ENCODE results near the gene TMEM192. TPM values are rescaled to one million over a fixed set of nuclear protein-coding genes. Genes with fewer than 3 reads are reported as not detected.

Gene TMEM192
- polyA plus RNA-seq, 2 of the 4 experiments (the other 2 are of a cell fraction), result 8.4 to 19.3 TPM

GRCh38 chr4:165158762-165159161 lies 46.1 kb upstream of the TMEM192 start:
- CTCF ChIA-PET, result no interaction called here
- peaks cover 5% of the 10 kb centered on the region; the same call in 1 of the 3 replicates for H3K9me3 ChIP-seq
- no peak overlapping the region for H3K4me3 ChIP-seq
- FAIRE-seq (no peak), DNase-seq (ENCODE audit: low read depth in 1 of 2, low spot score in 1 of 2) (no peak), ATAC-seq (no peak)
- TF ChIP-seq PHF8 (IDR thresholded peaks at IDR 0.05; ENCODE audit: borderline replicate concordance, low read depth) (no peak), NFE2L2 (conservative IDR thresholded peaks at IDR 0.05; ENCODE audit: low read length) (no peak), TP53 (CRISPR knock-in tag; IDR thresholded peaks at IDR 0.05) (no peak), JUN (IDR thresholded peaks at IDR 0.05) (no peak), HMGXB4 (CRISPR knock-in tag; IDR thresholded peaks at IDR 0.05; ENCODE audit: borderline replicate concordance) (no peak), ZC3H11A (IDR thresholded peaks at IDR 0.05) (no peak), EHF (CRISPR knock-in tag; IDR thresholded peaks at IDR 0.05) (no peak), GATA3 (IDR thresholded peaks at IDR 0.05; ENCODE audit: borderline replicate concordance) (no peak), CBX8 (IDR thresholded peaks at IDR 0.05) (no peak), NR3C1 (IDR thresholded peaks at IDR 0.05) (no peak), HOXA7 (CRISPR knock-in tag; IDR thresholded peaks at IDR 0.05) (no peak)
- no peak overlapping the region for H3K27ac ChIP-seq
- POLR2A ChIA-PET, result no interaction called here
- H3K4me1 ChIP-seq, result no peaks in the 10 kb centered on the region
- no peak overlapping the region for H3K4me2 ChIP-seq

GRCh38 chr4:165156906-165157305 lies 44.2 kb upstream of the TMEM192 start:
- CTCF ChIA-PET, result no interaction called here
- 48% methylated on average over 2 of the region's 2 CpGs for WGBS (ENCODE audit: missing lambda C conversion rate)
- POLR2A ChIA-PET, result no interaction called here
- FAIRE-seq, result no peak
- no peak overlapping the region for H3K4me3 ChIP-seq
- no peak for TF ChIP-seq ESRRA (IDR thresholded peaks at IDR 0.05; ENCODE audit: borderline replicate concordance, low read length)
- no peak for TF ChIP-seq RARB (CRISPR knock-in tag; IDR thresholded peaks at IDR 0.05)
- no peak for TF ChIP-seq CBX8 (IDR thresholded peaks at IDR 0.05)
- no peak for TF ChIP-seq KDM5A (IDR thresholded peaks at IDR 0.05)
- no peak for TF ChIP-seq NPAS2 (CRISPR knock-in tag; IDR thresholded peaks at IDR 0.05; ENCODE audit: borderline replicate concordance)
- H3K9me3 ChIP-seq, result peaks cover 5% of the 10 kb centered on the region; the same call in 1 of the 3 replicates
- DNase-seq (ENCODE audit: low read depth in 1 of 2, low spot score in 1 of 2), result no peak
- H3K4me2 ChIP-seq, result no peak overlapping the region
- no peak for ATAC-seq
- no peak overlapping the region for H3K27ac ChIP-seq
- no peaks in the 10 kb centered on the region for H3K4me1 ChIP-seq

- peaks cover 5% of the 10 kb centered on the region; the same call in 1 of the 3 replicates for H3K9me3 ChIP-seq
- H3K4me1 ChIP-seq, result no peaks in the 10 kb centered on the region
- ChIA-PET POLR2A (no interaction called here), CTCF (no interaction called here)
- DNase-seq (ENCODE audit: low read depth in 1 of 2, low spot score in 1 of 2) (no peak), ATAC-seq (no peak), FAIRE-seq (no peak)
- H3K4me2 ChIP-seq, result no peak overlapping the region
- no peak overlapping the region for H3K4me3 ChIP-seq
- TF ChIP-seq MAX (IDR thresholded peaks at IDR 0.05), result no peak
- TF ChIP-seq EHMT2 (IDR thresholded peaks at IDR 0.05; ENCODE audit: low read depth), result no peak
- TF ChIP-seq TFCP2L1 (CRISPR knock-in tag; IDR thresholded peaks at IDR 0.05), result no peak
- no peak for TF ChIP-seq CBX8 (IDR thresholded peaks at IDR 0.05)
- no peak for TF ChIP-seq PBX3 (IDR thresholded peaks at IDR 0.05)
- TF ChIP-seq JUNB (IDR thresholded peaks at IDR 0.05), result no peak
- TF ChIP-seq ZC3H11A (IDR thresholded peaks at IDR 0.05), result no peak
- no peak for TF ChIP-seq MAZ (IDR thresholded peaks at IDR 0.05; ENCODE audit: borderline replicate concordance, low read depth, low read length)
- TF ChIP-seq NPAS2 (CRISPR knock-in tag; IDR thresholded peaks at IDR 0.05; ENCODE audit: borderline replicate concordance), result no peak
- TF ChIP-seq KDM1A (IDR thresholded peaks at IDR 0.05; ENCODE audit: low read depth), result no peak
- no peak for TF ChIP-seq RCOR1 (IDR thresholded peaks at IDR 0.05; ENCODE audit: low read depth, low read length)
- no peak for TF ChIP-seq REST (IDR thresholded peaks at IDR 0.05)
- TF ChIP-seq RNF2 (IDR thresholded peaks at IDR 0.05; ENCODE audit: borderline replicate concordance, low read depth), result no peak
- TF ChIP-seq ZSCAN20 (CRISPR knock-in tag; IDR thresholded peaks at IDR 0.05), result no peak
- TF ChIP-seq HDAC2 (IDR thresholded peaks at IDR 0.05), result no peak
- TF ChIP-seq MAFK (IDR thresholded peaks at IDR 0.05; ENCODE audit: partially characterized antibody), result no peak
- TF ChIP-seq FOSL2 (IDR thresholded peaks at IDR 0.05), result no peak
- TF ChIP-seq FOSL2 (CRISPR knock-in tag; IDR thresholded peaks at IDR 0.05), result no peak
- no peak overlapping the region for H3K27ac ChIP-seq
These were observed 41.8 kb upstream of the TMEM192 start for GRCh38 chr4:165154482-165154881.

All from A549 (cell line).